Panc1 (cell line): ENCODE results near the gene NDUFS8. TPM values are rescaled to one million over a fixed set of nuclear protein-coding genes. Genes with fewer than 3 reads are reported as not detected.
A peak's percentile ranks its signal among the peaks of the same experiment; 100 is the strongest.
"Not testable (repeated sequence)": the region's sequence is repeated elsewhere in the genome, so short reads cannot be mapped to it uniquely, and the experiment has no call there.

Source experiments
- ATAC-seq: fragments of 200-7000 bp; cut with Tn5 transposase; 2 replicates; pipeline ENCODE4 v1.9.1; 2020; ENCODE audit warnings: mild to moderate bottlenecking, moderate library complexity
- Bru-seq: library from RNA; stranded (reverse); fragments of 400-500 nt; gene quantifications from one replicate; lab custom pipeline; 2021; lab: Mats Ljungman, UMichigan
- BruChase-seq, 2 experiments: library from RNA; stranded (reverse); fragments of 400-500 nt; gene quantifications; one replicate each; lab custom pipeline; 2021; lab: Mats Ljungman, UMichigan
- BruUV-seq: library from RNA; stranded (reverse); fragments of 400-500 nt; replicated peaks from 2 replicates; lab custom pipeline; 2021; lab: Mats Ljungman, UMichigan
- CTCF ChIA-PET: fragments of 300-600 bp; sonication (Branson Sonifier 250); formaldehyde crosslinking; loops from one replicate; lab custom pipeline; 2022; ENCODE audit warnings: antibody characterized with exemption; lab: Charles Lee
- POLR2A ChIA-PET: fragments of 300-600 bp; sonication (Branson Sonifier 250); formaldehyde crosslinking; loops from one replicate; lab custom pipeline; 2022; ENCODE audit warnings: antibody characterized with exemption; lab: Charles Lee
- DNase-seq: peaks from one replicate; pipeline ENCODE4 v3.0.0-alpha.2; 2010; ENCODE audit warnings: low read depth, low spot score
- H3K27ac ChIP-seq: 2 replicates; pipeline ENCODE4 v1.5.1; 2011; ENCODE audit warnings: mild to moderate bottlenecking, low read length, inconsistent platforms
- H3K27me3 ChIP-seq: fragments of 200-500 bp; sonication (Bioruptor generic); 2 replicates; pipeline ENCODE4 v1.6.0; 2014; ENCODE audit warnings: low read length, inconsistent platforms; ENCODE audit not compliant: control insufficient read depth, insufficient read depth
- H3K36me3 ChIP-seq: fragments of 200-500 bp; sonication (Bioruptor generic); 2 replicates; pipeline ENCODE4 v1.5.1; 2014; ENCODE audit warnings: inconsistent platforms, mild to moderate bottlenecking, low read length, moderate library complexity; ENCODE audit not compliant: control insufficient read depth, insufficient read depth
- H3K4me1 ChIP-seq: 2 replicates; pipeline ENCODE4 v1.5.1; 2011; ENCODE audit warnings: inconsistent platforms, mild to moderate bottlenecking, low read length, moderate library complexity; ENCODE audit not compliant: control insufficient read depth, insufficient read depth
- H3K4me3 ChIP-seq, 2 experiments: 2 replicates each; pipeline ENCODE4 v1.5.1; 2011 to 2012; ENCODE audit warnings: low read depth in 2 of 2, low read length in 2 of 2, mild to moderate bottlenecking in 2 of 2, inconsistent platforms in 1 of 2, moderate library complexity in 1 of 2
- H3K9me3 ChIP-seq: fragments of 200-500 bp; sonication (Bioruptor generic); 2 replicates; pipeline ENCODE4 v1.5.1; 2014; ENCODE audit warnings: low read depth, mild to moderate bottlenecking, inconsistent platforms, low read length, moderate library complexity; ENCODE audit not compliant: control insufficient read depth, insufficient read depth
- CTCF ChIP-seq: fragments of 450-650 bp; IDR thresholded peaks from 2 replicates; pipeline ENCODE4 v1.5.1; 2017; ENCODE audit warnings: mild to moderate bottlenecking
- POLR2AphosphoS5 ChIP-seq: IDR thresholded peaks from 2 replicates; pipeline ENCODE4 v1.6.1; 2012; ENCODE audit warnings: mild to moderate bottlenecking, low read depth, low read length, moderate library complexity
- REST ChIP-seq, 2 experiments: IDR thresholded peaks; 2 replicates each; pipeline ENCODE4 v1.6.1; 2011 to 2012; ENCODE audit warnings: low read depth in 2 of 2, control low read depth in 1 of 2, low read length in 1 of 2, mild to moderate bottlenecking in 1 of 2, moderate library complexity in 1 of 2; ENCODE audit not compliant: insufficient read depth in 1 of 2
- SIN3A ChIP-seq: IDR thresholded peaks from 2 replicates; pipeline ENCODE4 v1.6.1; 2012; ENCODE audit warnings: low read depth, mild to moderate bottlenecking, low read length, moderate library complexity, borderline replicate concordance; ENCODE audit not compliant: insufficient read depth
- TCF7L2 ChIP-seq: IDR thresholded peaks from 2 replicates; pipeline ENCODE4 v1.6.1; 2011; ENCODE audit warnings: mild to moderate bottlenecking, low read depth, low read length, inconsistent platforms
- in situ Hi-C: cut with HindIII; loops from 2 replicates; pipeline ENCODE4 v1.10.0; 2016; ENCODE audit warnings: low sequenced_read_pairs, low pct_unique_long_range_greater_than_20kb
- intact Hi-C: fragments of 100-400 bp; cut with micrococcal nuclease; formaldehyde crosslinking; loops from one replicate; pipeline ENCODE4 v1.10.0; 2022; ENCODE audit not compliant: unreplicated experiment
- long read RNA-seq: library from polyadenylated mRNA; unstranded; transcript quantifications from one replicate; pipeline ENCODE4 v2.0.0, GENCODE V29; 2021; ENCODE audit not compliant: unreplicated experiment
- polyA plus RNA-seq: library from polyadenylated mRNA; unstranded; fragments of >200 nt; gene quantifications from one replicate; pipeline ENCODE4 v1.2.1, GENCODE V29; 2012; ENCODE audit warnings: missing spikeins; ENCODE audit not compliant: insufficient read length
- total RNA-seq: library from RNA; stranded (reverse); gene quantifications from one replicate; pipeline ENCODE4 v1.2.1, GENCODE V29; 2021; ENCODE audit not compliant: unreplicated experiment

NDUFS8 gene
- total RNA-seq, result 289 TPM
- 558 TPM for polyA plus RNA-seq
- Bru-seq, nascent RNA, result percentile 81 among the genes with signal in this experiment
- BruChase-seq, experiment 1, labeled RNA remaining after a 2-hour chase, result percentile 76 among the genes with signal in this experiment
- percentile 78 among the genes with signal in this experiment for BruChase-seq, experiment 2, labeled RNA remaining after a 6-hour chase
- long read RNA-seq, transcript NDUFS8-201 (7 exons, 791 nt), result major isoform, 124 of 264 reads
- long read RNA-seq, partial matches to known transcripts, result 96 of 264 reads
- long read RNA-seq, other reads (novel, unspliced or antisense), result 33 of 264 reads

GRCh38 chr11:68030318-68031143 lies at the start of gene NDUFS8:
NDUFS8 (plus strand) TSS chr11:68030681; CDS start chr11:68032152, 1,471 bp downstream.
- ATAC-seq (peak; percentile 94), DNase-seq (peak; percentile 98)
- in situ Hi-C loops (no loop called here), intact Hi-C loops (no loop called here)
- H3K4me1 ChIP-seq, result peaks cover 31% of the 10 kb centered on the region
- no peaks in the 10 kb centered on the region for H3K9me3 ChIP-seq
- peak within 1 kb of the TSS; percentile 98 for H3K27ac ChIP-seq
- 0 out of 2 replicates have a peak, but pooled peaks cover 3% of the 10 kb centered on the region for H3K36me3 ChIP-seq
- H3K27me3 ChIP-seq, result no peaks in the 10 kb centered on the region
- CTCF ChIA-PET, result no interaction called here
- no TSS peak for BruUV-seq
- H3K4me3 ChIP-seq, result peak within 1 kb of the TSS; percentile 89 to 91
- TF ChIP-seq REST (IDR thresholded peaks at IDR 0.05; ENCODE audit: insufficient read depth in 1 of 2, low read depth in 2 of 2, low read length in 1 of 2) (no peak), SIN3A (no peak; the same call in 1 of the 2 replicates), TCF7L2 (peak; percentile 95), POLR2AphosphoS5 (peak; percentile 86; the same call in 1 of the 2 replicates), CTCF (no peak)
- POLR2A ChIA-PET, result interaction anchor here (0.6 kb wide), 2 partner anchors 10 to 172 kb away, joined by 4 to 6 read pairs; no protein-coding TSS in a partner anchor

- H3K27me3 ChIP-seq, in situ Hi-C loops, ATAC-seq, CTCF ChIA-PET, BruUV-seq, H3K36me3 ChIP-seq, H3K9me3 ChIP-seq, H3K4me3 ChIP-seq, DNase-seq, intact Hi-C loops, POLR2A ChIA-PET, H3K27ac ChIP-seq, H3K4me1 ChIP-seq: not testable (repeated sequence)
- TF ChIP-seq REST (IDR thresholded peaks at IDR 0.05; ENCODE audit: insufficient read depth in 1 of 2, low read depth in 2 of 2, low read length in 1 of 2), result peak in 1 of 2 experiments; percentile 57; a peak in 1 of 4 replicates
Observed at GRCh38 chr11:67981226-67981625, 49.3 kb upstream of the NDUFS8 start.

GRCh38 chr11:67982255-67982857 lies 48.1 kb upstream of the NDUFS8 start:
- H3K4me1 ChIP-seq, H3K9me3 ChIP-seq, POLR2A ChIA-PET, BruUV-seq, DNase-seq, ATAC-seq, H3K27me3 ChIP-seq, in situ Hi-C loops, intact Hi-C loops, H3K36me3 ChIP-seq, H3K4me3 ChIP-seq, CTCF ChIA-PET, H3K27ac ChIP-seq: not testable (repeated sequence)
